IPS DF 4.7 (cell line): ENCODE results near the gene ATP13A1.
"Not testable (repeated sequence)": the region's sequence is repeated elsewhere in the genome, so short reads cannot be mapped to it uniquely, and the experiment has no call there.

Experiments used
- DNase-seq: peaks from one replicate; pipeline ENCODE4 v3.0.0-alpha.2; 2013; ENCODE audit warnings: low spot score; ENCODE audit errors: extremely low read depth

Gene ATP13A1

GRCh38 chr19:19624032-19624570 is 39.4 kb downstream of the ATP13A1 start:
- DNase-seq, result no peak

- no peak for DNase-seq
Observed at GRCh38 chr19:19623383-19623782, 40.1 kb downstream of the ATP13A1 start.

- no peak for DNase-seq
Observed at GRCh38 chr19:19619849-19620210, 43.6 kb downstream of the ATP13A1 start.

- DNase-seq, result no peak
Observed at GRCh38 chr19:19619181-19619848, 44.2 kb downstream of the ATP13A1 start.

GRCh38 chr19:19618219-19619051 is 45.0 kb downstream of the ATP13A1 start, which contains the start of gene PBX4:
Gene PBX4, minus strand, starts transcription at chr19:19618687. Its CDS starts 58 bp downstream, at chr19:19618629.
- DNase-seq, result peak; percentile 89

- no peak for DNase-seq
Observed at GRCh38 chr19:19615086-19615485, 48.4 kb downstream of the ATP13A1 start.

- DNase-seq, result no peak
Observed at GRCh38 chr19:19613506-19613905, 50.0 kb downstream of the ATP13A1 start.

- DNase-seq, result no peak
Observed at GRCh38 chr19:19610376-19611202, 52.9 kb downstream of the ATP13A1 start.

- DNase-seq, result not testable (repeated sequence)
Observed at GRCh38 chr19:19606686-19607085, 56.8 kb downstream of the ATP13A1 start.

- DNase-seq, result no peak
Observed at GRCh38 chr19:19606021-19606420, 57.5 kb downstream of the ATP13A1 start.

- DNase-seq, result no peak
Observed at GRCh38 chr19:19602713-19603324, 60.7 kb downstream of the ATP13A1 start.

- no peak for DNase-seq
Observed at GRCh38 chr19:19602136-19602712, 61.3 kb downstream of the ATP13A1 start.

GRCh38 chr19:19600793-19601330 is 62.6 kb downstream of the ATP13A1 start:
- DNase-seq, result no peak

GRCh38 chr19:19598728-19599451 is 64.6 kb downstream of the ATP13A1 start:
- DNase-seq, result not testable (repeated sequence)

- DNase-seq, result no peak
Observed at GRCh38 chr19:19597809-19598306, 65.6 kb downstream of the ATP13A1 start.
